ENCODE measurements around the gene CHCHD4. TPM values are rescaled to one million over a fixed set of nuclear protein-coding genes. Genes with fewer than 3 reads are reported as not detected.

Gene CHCHD4
- total and polyA plus RNA-seq, 2 of the 8 experiments (the other 6 are each of a cell fraction or from before 2014, with no cell fraction given), result 15.0 to 22.3 TPM

- TF ChIP-seq TBP (IDR thresholded peaks at IDR 0.05; ENCODE audit: low read depth, low read length), result no peak
- TF ChIP-seq KDM5A (IDR thresholded peaks at IDR 0.05; ENCODE audit: low read length), result no peak
- TF ChIP-seq SP1 (IDR thresholded peaks at IDR 0.05; ENCODE audit: low read depth, low read length), result no peak
- no peak for TF ChIP-seq NRF1 (IDR thresholded peaks at IDR 0.05; ENCODE audit: low read depth, low read length)
These were observed 34.8 kb upstream of the CHCHD4 start (continued) for GRCh38 chr3:14159426-14159825.

Measured in H1 (cell line).